Caki2 (cell line): ENCODE results near the gene CD1B. TPM values are rescaled to one million over a fixed set of nuclear protein-coding genes. Genes with fewer than 3 reads are reported as not detected.
"Not testable (repeated sequence)": the region's sequence is repeated elsewhere in the genome, so short reads cannot be mapped to it uniquely, and the experiment has no call there.

Experiments used
- DNase-seq: peaks from one replicate; pipeline ENCODE4 v3.0.0-alpha.2; 2015; ENCODE audit warnings: low read depth
- in situ Hi-C: cut with HindIII; loops from 2 replicates; pipeline ENCODE4 v1.10.0; 2016; ENCODE audit warnings: low sequenced_read_pairs, low pct_unique_long_range_greater_than_20kb, mixed read lengths
- total RNA-seq: library from RNA; depleted of rRNA; stranded (reverse); fragments of >200 nt; shearing (Covaris generic); gene quantifications from 2 replicates; pipeline ENCODE4 v1.2.3, GENCODE V29; 2014; ENCODE audit warnings: low replicate concordance; rRNA removed

The CD1B gene
- total RNA-seq: not detected in 2 replicates

GRCh38 chr1:158331481-158332150, at the start of gene CD1B:
TSS of gene CD1B (minus strand) at chr1:158331531. CDS start at chr1:158331423, 108 bp downstream.
- in situ Hi-C loops: no loop called here
- no peak for DNase-seq

- no peak for DNase-seq
- in situ Hi-C loops: no loop called here
These were observed 43.5 kb upstream of the CD1B start for GRCh38 chr1:158374860-158375259.

- in situ Hi-C loops, DNase-seq: not testable (repeated sequence)
These were observed 42.8 kb upstream of the CD1B start for GRCh38 chr1:158374101-158374500.

GRCh38 chr1:158371188-158371953, 40.0 kb upstream of the CD1B start:
- DNase-seq: no peak
- in situ Hi-C loops: no loop called here

GRCh38 chr1:158366783-158367182, 35.5 kb upstream of the CD1B start:
- in situ Hi-C loops: no loop called here
- no peak for DNase-seq

GRCh38 chr1:158362941-158363340, 31.6 kb upstream of the CD1B start:
- in situ Hi-C loops: no loop called here
- DNase-seq: no peak

- in situ Hi-C loops: no loop called here
- DNase-seq: no peak
These were observed 31.2 kb upstream of the CD1B start for GRCh38 chr1:158362482-158362881.

GRCh38 chr1:158357441-158357840, 26.1 kb upstream of the CD1B start:
- DNase-seq: no peak
- in situ Hi-C loops: no loop called here

GRCh38 chr1:158356616-158357015, 25.3 kb upstream of the CD1B start:
- in situ Hi-C loops: no loop called here
- DNase-seq: no peak

- in situ Hi-C loops: no loop called here
- DNase-seq: no peak
These were observed 24.5 kb upstream of the CD1B start for GRCh38 chr1:158355773-158356285.

- no peak for DNase-seq
- in situ Hi-C loops: no loop called here
These were observed 22.9 kb upstream of the CD1B start for GRCh38 chr1:158354255-158354654.

- DNase-seq: no peak
- in situ Hi-C loops: no loop called here
These were observed 22.2 kb upstream of the CD1B start, which contains the start of gene CD1E for GRCh38 chr1:158353303-158354075. TSS of gene CD1E (plus strand) at chr1:158353894. CDS start at chr1:158353989, 95 bp downstream.

- in situ Hi-C loops, DNase-seq: not testable (repeated sequence)
These were observed 17.6 kb upstream of the CD1B start for GRCh38 chr1:158348946-158349345.

- DNase-seq, in situ Hi-C loops: not testable (repeated sequence)
These were observed 5.1 kb upstream of the CD1B start for GRCh38 chr1:158336413-158336812.

GRCh38 chr1:158335213-158335532, 3.8 kb upstream of the CD1B start:
- DNase-seq: no peak
- in situ Hi-C loops: no loop called here

- DNase-seq: no peak
- in situ Hi-C loops: no loop called here
These were observed 3.3 kb upstream of the CD1B start for GRCh38 chr1:158334526-158335212.

- in situ Hi-C loops: no loop called here
These were observed 2.2 kb upstream of the CD1B start for GRCh38 chr1:158333405-158334155.

GRCh38 chr1:158331106-158331425, 265 bp downstream of the CD1B start:
- in situ Hi-C loops: no loop called here

More at GRCh38 chr1:158333405-158334155, 2.2 kb upstream of the CD1B start:
- no peak for DNase-seq

More at GRCh38 chr1:158331106-158331425, 265 bp downstream of the CD1B start:
- DNase-seq: no peak
